ENCODE data around the gene ANKRD28.

ANKRD28 gene

DNA sequence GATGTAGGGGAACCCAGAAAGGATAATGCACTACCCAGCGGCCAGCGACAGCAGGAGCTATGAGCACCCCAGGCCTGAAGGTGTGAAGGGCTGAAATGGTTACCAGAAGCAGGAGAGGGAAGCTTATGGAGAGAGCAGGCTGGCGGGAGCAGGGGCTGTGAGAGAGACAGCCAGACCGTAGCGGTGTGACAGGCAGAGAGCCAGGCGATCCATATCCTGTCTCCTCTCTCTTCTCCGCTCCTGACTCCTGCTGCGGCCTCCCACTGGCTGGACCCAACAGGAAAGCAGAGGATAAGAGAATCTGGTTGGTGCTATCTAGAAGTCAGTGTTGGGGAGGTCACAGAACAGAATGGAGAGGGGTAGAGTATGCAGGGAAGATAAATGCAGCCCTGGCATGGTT, 146.4 kb downstream of the ANKRD28 start:
- no peak for TF ChIP-seq CTCF (IDR thresholded peaks at IDR 0.05)

DNA sequence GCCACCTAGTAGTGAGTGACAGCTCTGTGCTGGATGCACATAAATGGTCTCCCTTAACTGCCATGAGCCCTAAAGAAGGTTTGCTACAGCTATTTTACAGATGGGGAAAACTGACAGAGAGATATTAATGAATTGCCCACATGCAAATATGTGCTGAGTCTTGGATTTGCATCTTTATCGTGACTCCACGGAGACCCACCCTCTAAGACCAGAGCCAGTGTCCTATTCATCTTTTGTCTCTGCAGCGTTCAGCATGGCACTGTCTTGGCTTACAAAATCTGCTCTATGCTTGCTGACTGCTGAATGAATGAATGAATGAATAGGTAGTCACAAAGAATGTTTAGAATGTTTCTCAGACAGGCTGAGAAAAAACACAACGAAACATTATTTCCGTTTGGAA, 147.9 kb downstream of the ANKRD28 start:
- TF ChIP-seq CTCF (IDR thresholded peaks at IDR 0.05), result no peak

- TF ChIP-seq CTCF (IDR thresholded peaks at IDR 0.05), result no peak
Measured at GRCh38 chr3:15649341-15649740, 148.4 kb downstream of the ANKRD28 start.

DNA sequence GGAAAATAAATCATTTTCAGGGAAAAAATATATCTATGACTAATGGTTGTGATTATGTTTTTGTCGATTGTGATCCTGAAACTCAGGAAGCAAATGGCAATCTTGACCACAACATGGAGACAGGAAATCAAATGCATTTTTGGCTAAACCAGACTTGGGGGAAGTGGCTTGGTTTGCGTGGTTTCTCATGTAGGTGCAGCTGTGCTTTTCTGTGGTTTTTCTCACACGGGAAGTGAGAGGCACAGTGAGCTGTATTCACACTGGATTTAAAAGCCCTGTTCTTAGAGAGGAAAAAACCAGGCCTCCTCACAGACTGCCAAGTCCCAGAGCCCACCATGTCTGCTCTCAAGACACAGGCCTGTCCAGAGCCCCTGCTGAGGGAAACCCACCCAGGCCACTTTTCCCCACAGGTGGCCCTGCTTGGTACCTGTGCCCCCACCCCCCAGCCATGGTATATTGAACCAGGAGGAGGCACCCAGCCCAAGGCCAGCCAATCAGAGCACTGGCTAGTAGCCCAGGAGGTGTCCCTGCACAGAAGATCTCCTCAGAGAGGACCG, 150.1 kb downstream of the ANKRD28 start:
- TF ChIP-seq CTCF (IDR thresholded peaks at IDR 0.05), result no peak

DNA sequence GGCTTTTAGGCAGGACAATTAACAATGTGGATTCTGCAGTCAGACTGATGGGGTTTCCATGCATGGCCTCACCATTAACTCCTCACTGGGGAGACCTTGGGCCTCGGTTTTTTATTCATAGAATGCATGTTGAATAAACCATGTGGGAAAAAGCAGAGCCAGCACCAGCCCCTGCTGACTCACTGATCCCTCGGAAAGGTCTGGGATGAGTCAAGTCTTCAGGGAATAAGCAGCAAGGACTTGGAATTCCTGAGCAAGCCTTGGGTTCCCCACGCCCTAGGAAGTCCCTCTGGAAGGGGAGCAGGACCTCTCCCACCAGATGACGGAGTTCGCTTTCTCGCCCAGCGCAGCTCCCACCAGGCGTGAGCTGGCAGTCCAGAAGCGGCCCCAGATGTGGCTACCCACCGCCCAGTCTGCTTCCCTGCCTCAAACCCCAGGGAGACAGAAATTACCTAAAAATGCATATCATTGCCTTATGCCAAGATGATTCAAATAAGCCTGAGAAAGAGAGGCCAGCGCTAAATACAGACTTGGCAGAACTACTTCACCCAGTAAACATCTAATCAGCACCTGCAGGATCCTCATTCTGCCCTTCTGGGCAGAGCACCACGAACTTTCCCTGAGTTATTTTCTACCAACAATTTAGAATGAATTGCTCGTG, 150.8 kb downstream of the ANKRD28 start:
- TF ChIP-seq CTCF (IDR thresholded peaks at IDR 0.05), result no peak

DNA sequence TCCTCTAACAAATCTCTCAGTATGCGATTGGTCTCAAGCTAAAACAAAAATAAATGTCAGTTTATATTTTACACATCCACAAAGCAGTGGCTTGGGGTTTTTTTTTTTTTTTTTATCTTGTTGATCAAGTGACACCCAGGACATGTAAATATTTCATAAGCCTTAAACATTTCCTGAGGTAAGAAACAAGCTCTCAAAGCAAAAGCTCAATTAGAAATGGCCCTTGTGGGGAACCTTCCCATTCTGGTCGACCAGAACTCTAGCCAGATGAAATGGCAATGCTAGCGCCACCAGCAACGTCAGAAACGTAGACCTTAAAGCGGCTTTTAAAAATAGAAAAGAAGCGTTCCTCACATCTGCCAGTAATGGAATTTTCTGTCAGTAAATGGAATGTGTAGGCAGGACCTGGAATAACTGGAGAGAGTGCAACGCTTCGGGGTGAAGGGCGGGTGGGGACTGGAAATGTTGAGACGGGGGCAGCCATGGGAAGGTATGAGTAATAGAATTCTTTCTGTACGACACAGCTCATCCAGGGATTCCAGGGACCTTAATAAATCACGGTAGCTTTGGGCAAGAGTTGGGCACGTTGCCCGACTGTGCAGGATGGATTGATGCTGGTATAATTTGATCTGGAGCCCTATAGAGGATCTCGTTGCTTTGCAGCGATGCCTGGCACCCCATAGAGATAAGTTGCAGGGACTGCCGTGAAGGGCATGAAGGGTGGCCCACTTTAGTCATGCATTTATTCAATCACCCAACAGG, 151.9 kb downstream of the ANKRD28 start:
- no peak for TF ChIP-seq CTCF (IDR thresholded peaks at IDR 0.05)

GRCh38 chr3:15645246-15645645, 152.5 kb downstream of the ANKRD28 start:
- no peak for TF ChIP-seq CTCF (IDR thresholded peaks at IDR 0.05)

Measured in LNCAP (cell line).